BJ (cell line): Measurements from ENCODE around the gene GIGYF2. TPM values are rescaled to one million over a fixed set of nuclear protein-coding genes. Genes with fewer than 3 reads are reported as not detected.

Experiments
- CTCF ChIA-PET: fragments of 350-600 bp; formaldehyde crosslinking; extraction: SDS; loops from one replicate; lab custom pipeline; 2021; ENCODE audit warnings: antibody characterized with exemption, inconsistent platforms; lab: Yijun Ruan, JAX
- POLR2A ChIA-PET: fragments of 300-600 bp; sonication (Branson Sonifier 250); formaldehyde crosslinking; extraction: SDS; loops from one replicate; lab custom pipeline; 2021; ENCODE audit warnings: antibody characterized with exemption; lab: Charles Lee
- DNase-seq: peaks from one replicate; pipeline ENCODE4 v3.0.0-alpha.2; 2011; ENCODE audit warnings: low read depth
- H3K27me3 ChIP-seq: 2 replicates; pipeline ENCODE4 v1.6.0; 2011; ENCODE audit warnings: low read length; ENCODE audit not compliant: control insufficient read depth, insufficient read depth
- H3K36me3 ChIP-seq: 2 replicates; pipeline ENCODE4 v1.5.1; 2011; ENCODE audit warnings: low read length; ENCODE audit not compliant: control insufficient read depth, insufficient read depth
- H3K4me3 ChIP-seq: 2 replicates; pipeline ENCODE4 v1.5.1; 2011; ENCODE audit warnings: low read depth, mild to moderate bottlenecking, control low read depth, low read length
- polyA plus RNA-seq: library from polyadenylated mRNA; depleted of rRNA; stranded (reverse); fragments of >200 nt; gene quantifications from 2 replicates; pipeline ENCODE4 v1.2.3, GENCODE V29; 2011
- TF ChIP-seq, protein P1 (sequence below): IDR thresholded peaks from 2 replicates; pipeline ENCODE4 v1.5.1; 2011; ENCODE audit warnings: low read depth, mild to moderate bottlenecking, control low read depth, inconsistent platforms, low read length, moderate library complexity; ENCODE audit not compliant: insufficient read depth

GIGYF2 gene
- polyA plus RNA-seq, 1 experiment = 28.0 TPM

DNA sequence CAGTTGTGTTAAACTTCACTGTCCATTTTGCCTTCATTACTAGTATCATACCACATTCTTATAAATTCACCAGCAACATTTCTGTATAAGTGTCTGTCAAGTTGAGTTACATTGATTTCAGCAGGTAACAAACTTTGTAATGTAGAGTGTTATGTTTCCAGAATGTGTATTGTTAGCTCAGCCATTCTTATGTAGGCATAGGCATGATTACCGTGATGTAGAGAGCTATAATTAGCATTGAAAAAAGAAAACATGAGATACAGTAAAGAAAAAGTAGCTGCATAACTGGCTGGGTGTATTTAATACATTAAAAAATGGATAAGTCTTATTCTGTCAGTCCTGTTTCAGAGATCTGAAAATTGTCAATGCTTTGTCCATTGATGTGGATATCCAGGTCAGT is 70.7 kb downstream of the GIGYF2 start:
- Histone ChIP-seq H3K36me3 (peaks cover 12% of the 10 kb centered on the region), H3K4me3 (no peak overlapping the region), H3K27me3 (no peaks in the 10 kb centered on the region)
- ChIA-PET CTCF (no interaction called here), POLR2A (no interaction called here)
- TF ChIP-seq, protein P1, sequence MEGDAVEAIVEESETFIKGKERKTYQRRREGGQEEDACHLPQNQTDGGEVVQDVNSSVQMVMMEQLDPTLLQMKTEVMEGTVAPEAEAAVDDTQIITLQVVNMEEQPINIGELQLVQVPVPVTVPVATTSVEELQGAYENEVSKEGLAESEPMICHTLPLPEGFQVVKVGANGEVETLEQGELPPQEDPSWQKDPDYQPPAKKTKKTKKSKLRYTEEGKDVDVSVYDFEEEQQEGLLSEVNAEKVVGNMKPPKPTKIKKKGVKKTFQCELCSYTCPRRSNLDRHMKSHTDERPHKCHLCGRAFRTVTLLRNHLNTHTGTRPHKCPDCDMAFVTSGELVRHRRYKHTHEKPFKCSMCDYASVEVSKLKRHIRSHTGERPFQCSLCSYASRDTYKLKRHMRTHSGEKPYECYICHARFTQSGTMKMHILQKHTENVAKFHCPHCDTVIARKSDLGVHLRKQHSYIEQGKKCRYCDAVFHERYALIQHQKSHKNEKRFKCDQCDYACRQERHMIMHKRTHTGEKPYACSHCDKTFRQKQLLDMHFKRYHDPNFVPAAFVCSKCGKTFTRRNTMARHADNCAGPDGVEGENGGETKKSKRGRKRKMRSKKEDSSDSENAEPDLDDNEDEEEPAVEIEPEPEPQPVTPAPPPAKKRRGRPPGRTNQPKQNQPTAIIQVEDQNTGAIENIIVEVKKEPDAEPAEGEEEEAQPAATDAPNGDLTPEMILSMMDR = no peak
- DNase-seq = no peak

DNA sequence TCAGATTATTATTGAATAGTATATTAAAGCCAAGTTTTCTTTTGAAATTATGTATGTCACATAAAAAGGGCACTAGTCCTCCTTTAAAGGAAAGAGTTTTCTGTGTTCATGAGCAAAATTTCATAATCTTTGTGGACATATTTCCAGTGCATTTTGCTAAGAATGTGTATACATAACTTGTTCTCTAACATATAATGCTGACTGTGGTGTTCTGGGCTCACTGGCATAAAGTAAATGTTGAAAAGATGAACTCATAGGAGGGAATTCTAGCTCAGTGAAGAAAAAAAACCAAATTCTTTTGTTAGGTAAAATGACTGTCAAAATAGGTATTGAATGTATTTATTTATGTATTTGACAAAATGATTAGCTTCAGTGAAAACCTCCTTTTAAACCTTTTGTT is 73.1 kb downstream of the GIGYF2 start:
- Histone ChIP-seq H3K27me3 (no peaks in the 10 kb centered on the region), H3K36me3 (peaks cover 9% of the 10 kb centered on the region), H3K4me3 (no peak overlapping the region)
- no peak for DNase-seq
- POLR2A ChIA-PET = no interaction called here
- CTCF ChIA-PET = interaction anchor here (0.6 to 2.6 kb wide), 5 partner anchors 19 to 704 kb away, joined by 3 to 8 read pairs (median 3); no protein-coding TSS in a partner anchor
- TF ChIP-seq, protein P1 = no peak

DNA sequence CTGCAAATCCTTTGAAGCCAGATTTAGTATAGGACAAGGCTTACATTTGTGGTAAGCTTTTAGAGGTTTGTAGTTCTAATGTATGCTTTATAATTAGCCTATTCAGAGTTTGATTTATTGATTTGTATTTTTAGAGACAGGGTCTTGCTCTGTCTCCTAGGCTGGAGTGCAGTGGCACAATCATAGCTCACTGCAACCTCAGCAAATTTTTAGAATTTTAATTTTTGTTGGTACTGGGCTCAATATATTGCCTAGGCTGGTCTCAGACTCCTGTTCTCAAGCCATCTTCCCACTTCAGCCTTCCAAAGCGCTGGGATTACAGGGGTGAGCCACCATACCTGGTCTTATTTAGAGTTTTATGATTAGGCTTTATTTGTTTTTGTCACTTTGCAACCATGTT is 74.7 kb downstream of the GIGYF2 start:
- TF ChIP-seq, protein P1 = no peak
- Histone ChIP-seq H3K27me3 (no peaks in the 10 kb centered on the region), H3K36me3 (peaks cover 9% of the 10 kb centered on the region), H3K4me3 (no peak overlapping the region)
- ChIA-PET CTCF (interaction anchor here (2.6 kb wide), 1 partner anchor 282 kb away, joined by 8 read pairs; no protein-coding TSS in a partner anchor), POLR2A (no interaction called here)
- no peak for DNase-seq

DNA sequence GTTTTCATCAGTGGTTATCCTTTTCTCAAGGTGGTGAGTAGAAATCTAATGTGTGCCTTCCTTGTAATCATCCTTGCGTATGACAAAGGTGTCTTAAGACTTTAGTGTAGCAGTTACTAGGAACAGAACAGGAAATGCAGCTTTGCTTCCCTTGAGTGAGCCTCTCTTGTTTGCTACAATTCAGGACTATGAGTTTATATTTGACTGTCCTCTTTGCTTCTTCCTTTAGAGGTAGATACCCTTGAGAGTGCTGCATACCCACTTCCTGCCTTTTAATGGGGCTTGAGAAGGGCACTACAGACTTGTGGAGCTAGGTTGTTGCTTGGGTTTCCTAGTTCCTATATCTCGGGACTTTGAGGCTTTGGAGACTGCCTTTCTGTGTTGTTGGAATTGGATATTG is 75.4 kb downstream of the GIGYF2 start:
- ChIA-PET POLR2A (no interaction called here), CTCF (interaction anchor here (1.1 to 2.6 kb wide), 3 partner anchors 11 to 281 kb away, joined by 6 to 8 read pairs (median 6); no protein-coding TSS in a partner anchor)
- H3K27me3 ChIP-seq = no peaks in the 10 kb centered on the region
- DNase-seq = no peak
- no peak overlapping the region for H3K4me3 ChIP-seq
- peaks cover 9% of the 10 kb centered on the region for H3K36me3 ChIP-seq
- TF ChIP-seq, protein P1 = no peak

DNA sequence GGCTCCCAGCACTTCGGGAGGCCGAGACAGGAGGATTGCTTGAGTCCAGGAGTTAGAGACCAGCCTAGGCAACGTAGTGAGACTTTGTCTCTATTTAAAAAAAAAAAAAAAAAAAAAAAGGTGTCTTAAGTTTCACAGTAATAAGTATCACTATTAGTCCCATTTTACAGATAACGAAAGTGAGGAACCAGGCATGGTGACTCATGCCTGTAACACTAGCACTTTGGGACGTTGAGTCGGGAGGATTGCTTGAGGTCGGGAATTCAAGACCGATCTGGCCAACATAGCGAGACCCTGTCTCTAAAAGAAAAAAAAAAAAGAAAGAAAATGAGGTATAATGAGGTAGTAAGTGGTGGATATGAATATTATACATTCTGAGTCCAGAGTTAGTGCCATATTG is 76.7 kb downstream of the GIGYF2 start:
- POLR2A ChIA-PET = no interaction called here
- TF ChIP-seq, protein P1 = no peak
- CTCF ChIA-PET = interaction anchor here (1.1 to 1.5 kb wide), 2 partner anchors 12 to 15 kb away, joined by 6 read pairs; no protein-coding TSS in a partner anchor
- H3K4me3 ChIP-seq = no peak overlapping the region
- no peak for DNase-seq
- peaks cover 6% of the 10 kb centered on the region for H3K36me3 ChIP-seq
- no peaks in the 10 kb centered on the region for H3K27me3 ChIP-seq
